IMR-90 (cell line): ENCODE data around the gene C19orf47.

Experiments used
- CEBPB ChIP-seq: IDR thresholded peaks from 2 replicates; pipeline ENCODE4 v1.6.1; 2012; ENCODE audit warnings: low read depth, low read length, improper control_type of control experiment
- CTCF ChIP-seq: conservative IDR thresholded peaks from 2 replicates; pipeline ENCODE4 v1.5.1; 2012; ENCODE audit warnings: mild to moderate bottlenecking, low read depth, low read length, improper control_type of control experiment
- FOS ChIP-seq: fragments of 150-350 bp; IDR thresholded peaks from 2 replicates; pipeline ENCODE4 v1.6.1; 2016; ENCODE audit warnings: low read depth, low read length
- MAZ ChIP-seq: IDR thresholded peaks from 2 replicates; pipeline ENCODE4 v1.6.1; 2012; ENCODE audit warnings: low read depth, mild to moderate bottlenecking, low read length, improper control_type of control experiment, moderate library complexity, borderline replicate concordance
- NFE2L2 ChIP-seq: fragments of 150-350 bp; IDR thresholded peaks from 2 replicates; pipeline ENCODE4 v1.6.1; 2016; ENCODE audit warnings: low read depth, mild to moderate bottlenecking, low read length
- POLR2A ChIP-seq: IDR thresholded peaks from 2 replicates; pipeline ENCODE4 v1.6.1; 2012; ENCODE audit warnings: mild to moderate bottlenecking, low read depth, low read length
- RAD21 ChIP-seq: IDR thresholded peaks from 2 replicates; pipeline ENCODE4 v1.6.1; 2012; ENCODE audit warnings: low read length, improper control_type of control experiment
- RCOR1 ChIP-seq: IDR thresholded peaks from 2 replicates; pipeline ENCODE4 v1.6.1; 2012; ENCODE audit warnings: mild to moderate bottlenecking, low read length, improper control_type of control experiment; ENCODE audit not compliant: insufficient replicate concordance
- RFX5 ChIP-seq: IDR thresholded peaks from 2 replicates; pipeline ENCODE4 v1.8.0; 2012; ENCODE audit warnings: low read depth, mild to moderate bottlenecking, low read length, moderate library complexity
- SMC3 ChIP-seq: fragments of 150-350 bp; IDR thresholded peaks from 2 replicates; pipeline ENCODE4 v1.6.1; 2016; ENCODE audit warnings: low read depth, mild to moderate bottlenecking, antibody characterized with exemption, low read length, moderate library complexity

GRCh38 chr19:40381321-40381720, 33.1 kb upstream of the C19orf47 start:
- TF ChIP-seq CEBPB: no peak
- TF ChIP-seq CTCF: no peak
- no peak for TF ChIP-seq FOS
- no peak for TF ChIP-seq RFX5
- no peak for TF ChIP-seq NFE2L2
- no peak for TF ChIP-seq RAD21
- TF ChIP-seq POLR2A: no peak
- no peak for TF ChIP-seq SMC3
- TF ChIP-seq RCOR1: no peak
- no peak for TF ChIP-seq MAZ
